B cell (primary cell): ENCODE measurements around the gene TFAP2C.

ENCODE experiments used
- CTCF ChIP-seq: fragments of 200-600 bp; IDR thresholded peaks from one replicate; pipeline ENCODE4 v1.8.0; 2022; ENCODE audit warnings: antibody characterized with exemption, mild to moderate bottlenecking
- EZH2 ChIP-seq: IDR thresholded peaks from 2 replicates; pipeline ENCODE4 v1.6.1; 2012; ENCODE audit warnings: borderline replicate concordance, low read depth, mild to moderate bottlenecking, moderate library complexity, low read length; ENCODE audit not compliant: insufficient read depth, poor library complexity, severe bottlenecking

GRCh38 chr20:56589633-56590032 lies 39.5 kb upstream of the TFAP2C start:
- TF ChIP-seq CTCF = no peak
- TF ChIP-seq EZH2 = no peak
